ENCODE measurements around the gene RBCK1.

The RBCK1 gene

GRCh38 chr20:378961-379336 lies 29.1 kb upstream of the RBCK1 start:
- TF ChIP-seq EZH2 (IDR thresholded peaks at IDR 0.05; ENCODE audit: borderline replicate concordance, low read length): no peak
- TF ChIP-seq, protein P1, sequence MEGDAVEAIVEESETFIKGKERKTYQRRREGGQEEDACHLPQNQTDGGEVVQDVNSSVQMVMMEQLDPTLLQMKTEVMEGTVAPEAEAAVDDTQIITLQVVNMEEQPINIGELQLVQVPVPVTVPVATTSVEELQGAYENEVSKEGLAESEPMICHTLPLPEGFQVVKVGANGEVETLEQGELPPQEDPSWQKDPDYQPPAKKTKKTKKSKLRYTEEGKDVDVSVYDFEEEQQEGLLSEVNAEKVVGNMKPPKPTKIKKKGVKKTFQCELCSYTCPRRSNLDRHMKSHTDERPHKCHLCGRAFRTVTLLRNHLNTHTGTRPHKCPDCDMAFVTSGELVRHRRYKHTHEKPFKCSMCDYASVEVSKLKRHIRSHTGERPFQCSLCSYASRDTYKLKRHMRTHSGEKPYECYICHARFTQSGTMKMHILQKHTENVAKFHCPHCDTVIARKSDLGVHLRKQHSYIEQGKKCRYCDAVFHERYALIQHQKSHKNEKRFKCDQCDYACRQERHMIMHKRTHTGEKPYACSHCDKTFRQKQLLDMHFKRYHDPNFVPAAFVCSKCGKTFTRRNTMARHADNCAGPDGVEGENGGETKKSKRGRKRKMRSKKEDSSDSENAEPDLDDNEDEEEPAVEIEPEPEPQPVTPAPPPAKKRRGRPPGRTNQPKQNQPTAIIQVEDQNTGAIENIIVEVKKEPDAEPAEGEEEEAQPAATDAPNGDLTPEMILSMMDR (IDR thresholded peaks at IDR 0.05; ENCODE audit: low read length): no peak
- H3K27ac ChIP-seq (ENCODE audit: low read depth, low read length, poor library complexity, severe bottlenecking): no peak overlapping the region

DNA sequence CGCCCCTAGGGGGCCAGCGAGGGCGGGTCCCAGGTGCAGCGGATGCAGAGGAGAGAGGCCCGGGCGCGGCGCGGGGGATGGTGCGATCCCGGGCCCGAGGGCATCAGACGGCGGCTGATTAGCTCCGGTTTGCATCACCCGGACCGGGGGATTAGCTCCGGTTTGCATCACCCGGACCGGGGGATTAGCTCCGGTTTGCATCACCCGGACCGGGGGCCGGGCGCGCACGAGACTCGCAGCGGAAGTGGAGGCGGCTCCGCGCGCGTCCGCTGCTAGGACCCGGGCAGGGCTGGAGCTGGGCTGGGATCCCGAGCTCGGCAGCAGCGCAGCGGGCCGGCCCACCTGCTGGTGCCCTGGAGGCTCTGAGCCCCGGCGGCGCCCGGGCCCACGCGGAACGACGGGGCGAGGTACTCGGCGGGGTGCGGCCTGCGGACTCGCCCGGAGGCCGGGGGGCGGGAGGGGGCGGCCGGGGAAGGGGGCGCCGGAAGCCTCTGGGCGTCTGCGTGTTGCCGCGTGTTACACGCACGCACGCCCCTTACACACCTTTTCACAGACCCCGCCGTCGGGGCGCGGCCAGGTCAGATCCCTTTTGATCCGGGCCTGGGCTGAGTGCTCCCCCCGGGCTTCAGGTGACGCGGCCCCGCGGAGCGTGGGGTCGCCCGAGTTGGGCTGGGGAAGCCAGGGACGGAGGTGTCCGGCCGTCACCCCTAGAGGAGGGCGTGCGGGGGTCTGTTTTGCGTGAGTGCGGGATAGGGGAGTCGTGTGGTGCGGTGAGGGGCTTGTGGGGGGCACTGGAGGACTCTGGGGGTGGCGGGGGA lies 27.1 kb upstream of the RBCK1 start:
- no peaks in the 10 kb centered on the region for H3K9me3 ChIP-seq (ENCODE audit: low read length)
- no peaks in the 10 kb centered on the region for H4K20me1 ChIP-seq (ENCODE audit: insufficient read depth, low read length)
- peaks cover 7% of the 10 kb centered on the region for H3K4me1 ChIP-seq (ENCODE audit: insufficient read depth, low read length, severe bottlenecking)
- peak overlapping the region; percentile 76 for H3K4me2 ChIP-seq (ENCODE audit: low read length)
- H3K27ac ChIP-seq (ENCODE audit: low read depth, low read length, poor library complexity, severe bottlenecking): peak overlapping the region; percentile 69
- H3K9me2 ChIP-seq (ENCODE audit: low read depth, low read length): no peaks in the 10 kb centered on the region
- no peaks in the 10 kb centered on the region; the same call in 1 of the 2 replicates for H3K27me3 ChIP-seq (ENCODE audit: insufficient read depth, low read length)
- peak overlapping the region; percentile 89 for H3K4me3 ChIP-seq (ENCODE audit: low read depth, low read length, poor library complexity, severe bottlenecking)
- H3K79me2 ChIP-seq (ENCODE audit: insufficient read depth, low read length): peaks cover 4% of the 10 kb centered on the region; the same call in 1 of the 2 replicates
- H3K9ac ChIP-seq (ENCODE audit: low read length): peak overlapping the region; percentile 93
- H3F3A ChIP-seq (ENCODE audit: insufficient read depth, low read length): 0 out of 2 replicates have a peak, but pooled peaks cover 3% of the 10 kb centered on the region
- TF ChIP-seq, protein P1 (IDR thresholded peaks at IDR 0.05; ENCODE audit: low read length): no peak
- TF ChIP-seq EZH2 (IDR thresholded peaks at IDR 0.05; ENCODE audit: borderline replicate concordance, low read length): no peak
- H3K36me3 ChIP-seq (ENCODE audit: insufficient read depth, low read length): peaks cover 6% of the 10 kb centered on the region
- no peak overlapping the region for H2AFZ ChIP-seq (ENCODE audit: low read length)

More at GRCh38 chr20:378961-379336, 29.1 kb upstream of the RBCK1 start:
- Histone ChIP-seq H3F3A (ENCODE audit: insufficient read depth, low read length) (0 out of 2 replicates have a peak, but pooled peaks cover 3% of the 10 kb centered on the region), H3K9me3 (ENCODE audit: low read length) (no peaks in the 10 kb centered on the region), H3K4me3 (ENCODE audit: low read depth, low read length, poor library complexity, severe bottlenecking) (no peak overlapping the region), H3K9me2 (ENCODE audit: low read depth, low read length) (no peaks in the 10 kb centered on the region), H3K36me3 (ENCODE audit: insufficient read depth, low read length) (no peaks in the 10 kb centered on the region), H2AFZ (ENCODE audit: low read length) (no peak overlapping the region), H3K4me1 (ENCODE audit: insufficient read depth, low read length, severe bottlenecking) (peaks cover 7% of the 10 kb centered on the region), H3K79me2 (ENCODE audit: insufficient read depth, low read length) (no peaks in the 10 kb centered on the region), H4K20me1 (ENCODE audit: insufficient read depth, low read length) (no peaks in the 10 kb centered on the region), H3K4me2 (ENCODE audit: low read length) (no peak overlapping the region), H3K9ac (ENCODE audit: low read length) (no peak overlapping the region), H3K27me3 (ENCODE audit: insufficient read depth, low read length) (no peaks in the 10 kb centered on the region; the same call in 1 of the 2 replicates)

- Histone ChIP-seq H3K9me2 (ENCODE audit: low read depth, low read length) (no peaks in the 10 kb centered on the region), H3K4me3 (ENCODE audit: low read depth, low read length, poor library complexity, severe bottlenecking) (peak overlapping the region; percentile 89), H2AFZ (ENCODE audit: low read length) (no peak overlapping the region), H3K27ac (ENCODE audit: low read depth, low read length, poor library complexity, severe bottlenecking) (peak overlapping the region; percentile 69), H3K9me3 (ENCODE audit: low read length) (no peaks in the 10 kb centered on the region), H3K4me1 (ENCODE audit: insufficient read depth, low read length, severe bottlenecking) (peaks cover 7% of the 10 kb centered on the region), H3F3A (ENCODE audit: insufficient read depth, low read length) (0 out of 2 replicates have a peak, but pooled peaks cover 3% of the 10 kb centered on the region), H3K9ac (ENCODE audit: low read length) (peak overlapping the region; percentile 93), H3K27me3 (ENCODE audit: insufficient read depth, low read length) (no peaks in the 10 kb centered on the region; the same call in 1 of the 2 replicates), H3K79me2 (ENCODE audit: insufficient read depth, low read length) (peaks cover 4% of the 10 kb centered on the region; the same call in 1 of the 2 replicates), H3K4me2 (ENCODE audit: low read length) (peak overlapping the region; percentile 76), H3K36me3 (ENCODE audit: insufficient read depth, low read length) (peaks cover 10% of the 10 kb centered on the region), H4K20me1 (ENCODE audit: insufficient read depth, low read length) (no peaks in the 10 kb centered on the region)
- TF ChIP-seq EZH2 (IDR thresholded peaks at IDR 0.05; ENCODE audit: borderline replicate concordance, low read length): no peak
- TF ChIP-seq, protein P1 (IDR thresholded peaks at IDR 0.05; ENCODE audit: low read length): no peak
Measured at GRCh38 chr20:381581-382290, 26.4 kb upstream of the RBCK1 start.
